Non-pigmented ciliary epithelial cell (primary cell): ENCODE data around the gene CHRNB2.
A peak's percentile ranks its signal among the peaks of the same experiment; 100 is the strongest.

Experiments
- DNase-seq: peaks from one replicate; pipeline ENCODE4 v3.0.0-alpha.2; 2010; ENCODE audit warnings: low read depth

The CHRNB2 gene

GRCh38 chr1:154553056-154554030, 14.2 kb upstream of the CHRNB2 start:
- no peak for DNase-seq

GRCh38 chr1:154556422-154556821, 11.2 kb upstream of the CHRNB2 start:
- no peak for DNase-seq

- DNase-seq: no peak
These were observed 10.2 kb upstream of the CHRNB2 start for GRCh38 chr1:154557248-154557938.

GRCh38 chr1:154557939-154558719, 9.4 kb upstream of the CHRNB2 start, which contains the start of gene UBE2Q1:
Gene UBE2Q1, minus strand, starts transcription at chr1:154558662. Its CDS starts 109 bp downstream, at chr1:154558553.
- no peak for DNase-seq

GRCh38 chr1:154558720-154559465, 8.7 kb upstream of the CHRNB2 start:
- peak; percentile 88 for DNase-seq

- peak; percentile 72 for DNase-seq
These were observed 8.0 kb upstream of the CHRNB2 start for GRCh38 chr1:154559466-154560044.

GRCh38 chr1:154565876-154566275, 1.7 kb upstream of the CHRNB2 start:
- DNase-seq: no peak

GRCh38 chr1:154568157-154568815, 708 bp downstream of the CHRNB2 start:
- DNase-seq: no peak

GRCh38 chr1:154571244-154571963, 3.8 kb downstream of the CHRNB2 start:
- DNase-seq: no peak

- no peak for DNase-seq
These were observed 4.3 kb downstream of the CHRNB2 start for GRCh38 chr1:154571964-154572288.

GRCh38 chr1:154572468-154573167, 5.0 kb downstream of the CHRNB2 start:
- DNase-seq: no peak

- no peak for DNase-seq
These were observed 5.6 kb downstream of the CHRNB2 start for GRCh38 chr1:154573168-154573510.

GRCh38 chr1:154574716-154575115, 7.1 kb downstream of the CHRNB2 start:
- no peak for DNase-seq

GRCh38 chr1:154575147-154575927, 7.8 kb downstream of the CHRNB2 start:
- DNase-seq: no peak

- no peak for DNase-seq
These were observed 8.5 kb downstream of the CHRNB2 start for GRCh38 chr1:154575951-154576566.

- DNase-seq: no peak
These were observed 9.9 kb downstream of the CHRNB2 start for GRCh38 chr1:154577346-154578057.

GRCh38 chr1:154578058-154578418, 10.5 kb downstream of the CHRNB2 start:
- no peak for DNase-seq

- DNase-seq: no peak
These were observed 11.8 kb downstream of the CHRNB2 start for GRCh38 chr1:154579374-154579773.
